Measurements from ENCODE around the gene GGT5.

GRCh38 chr22:24190596-24191208 lies 54.2 kb downstream of the GGT5 start:
- TF ChIP-seq POLR2AphosphoS5 (IDR thresholded peaks at IDR 0.05) (no peak), EP300 (IDR thresholded peaks at IDR 0.05) (no peak), POLR2A (IDR thresholded peaks at IDR 0.05) (no peak)
- TF ChIP-seq, protein P1, sequence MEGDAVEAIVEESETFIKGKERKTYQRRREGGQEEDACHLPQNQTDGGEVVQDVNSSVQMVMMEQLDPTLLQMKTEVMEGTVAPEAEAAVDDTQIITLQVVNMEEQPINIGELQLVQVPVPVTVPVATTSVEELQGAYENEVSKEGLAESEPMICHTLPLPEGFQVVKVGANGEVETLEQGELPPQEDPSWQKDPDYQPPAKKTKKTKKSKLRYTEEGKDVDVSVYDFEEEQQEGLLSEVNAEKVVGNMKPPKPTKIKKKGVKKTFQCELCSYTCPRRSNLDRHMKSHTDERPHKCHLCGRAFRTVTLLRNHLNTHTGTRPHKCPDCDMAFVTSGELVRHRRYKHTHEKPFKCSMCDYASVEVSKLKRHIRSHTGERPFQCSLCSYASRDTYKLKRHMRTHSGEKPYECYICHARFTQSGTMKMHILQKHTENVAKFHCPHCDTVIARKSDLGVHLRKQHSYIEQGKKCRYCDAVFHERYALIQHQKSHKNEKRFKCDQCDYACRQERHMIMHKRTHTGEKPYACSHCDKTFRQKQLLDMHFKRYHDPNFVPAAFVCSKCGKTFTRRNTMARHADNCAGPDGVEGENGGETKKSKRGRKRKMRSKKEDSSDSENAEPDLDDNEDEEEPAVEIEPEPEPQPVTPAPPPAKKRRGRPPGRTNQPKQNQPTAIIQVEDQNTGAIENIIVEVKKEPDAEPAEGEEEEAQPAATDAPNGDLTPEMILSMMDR (IDR thresholded peaks at IDR 0.05), result no peak
